OCI-LY3 (cell line): ENCODE data around the gene MRPL16.

Experiments
- H2AFZ ChIP-seq: fragments of 200-600, 300-600 bp; shearing (Covaris generic); 2 replicates; pipeline ENCODE4 v1.6.0; 2014; ENCODE audit warnings: antibody characterized with exemption, low read depth, low read length
- H3K27ac ChIP-seq: fragments of 200-600, 300-600 bp; sonication (generic); 2 replicates; pipeline ENCODE4 v1.5.1; 2014; ENCODE audit warnings: mild to moderate bottlenecking, low read length, moderate library complexity, mixed read lengths
- H3K27me3 ChIP-seq: fragments of 200-600, 300-600 bp; sonication (generic); 2 replicates; pipeline ENCODE4 v1.6.1; 2014; ENCODE audit warnings: low read depth, low read length, mixed read lengths
- H3K36me3 ChIP-seq: fragments of 200-600, 300-600 bp; sonication (generic); replicated peaks from 2 replicates; pipeline ENCODE3; 2014; ENCODE audit warnings: low read depth, low read length, mixed read lengths
- H3K4me1 ChIP-seq: fragments of 300-600, 200-600 bp; sonication (generic); 2 replicates; pipeline ENCODE4 v1.6.1; 2014; ENCODE audit warnings: low read length, mixed read lengths
- H3K4me2 ChIP-seq: fragments of 200-600, 300-600 bp; sonication (generic); 2 replicates; pipeline ENCODE4 v1.6.1; 2014; ENCODE audit warnings: low read length, mixed read lengths
- H3K4me3 ChIP-seq: fragments of 300-600, 200-600 bp; sonication (generic); 2 replicates; pipeline ENCODE4 v1.5.1; 2014; ENCODE audit warnings: antibody characterized with exemption, mild to moderate bottlenecking, low read length, moderate library complexity
- H3K79me2 ChIP-seq: fragments of 300-600, 200-600 bp; shearing (Covaris generic); 2 replicates; pipeline ENCODE4 v1.6.1; 2014; ENCODE audit warnings: mild to moderate bottlenecking, low read length, mixed read lengths
- H3K9ac ChIP-seq: fragments of 300-600, 200-600 bp; shearing (Covaris generic); 2 replicates; pipeline ENCODE4 v1.6.0; 2014; ENCODE audit warnings: mild to moderate bottlenecking, low read length, moderate library complexity
- H3K9me3 ChIP-seq: fragments of 200-600, 300-600 bp; shearing (Covaris generic); 2 replicates; pipeline ENCODE4 v1.6.1; 2014; ENCODE audit warnings: low read length, mixed read lengths; ENCODE audit not compliant: insufficient read depth
- H4K20me1 ChIP-seq: fragments of 200-600, 300-600 bp; sonication (generic); 2 replicates; pipeline ENCODE4 v1.6.1; 2016; ENCODE audit warnings: low read length, mixed read lengths; ENCODE audit not compliant: insufficient read depth
- EZH2phosphoT487 ChIP-seq: fragments of 200-600 bp; shearing (Covaris generic); IDR thresholded peaks from 2 replicates; pipeline ENCODE4 v1.6.1; 2018; ENCODE audit warnings: antibody characterized with exemption, mixed run types, low read depth
- TF ChIP-seq, protein P1 (sequence below): fragments of 200-600, 300-600 bp; sonication (generic); IDR thresholded peaks from 2 replicates; pipeline ENCODE4 v1.5.1; 2014; ENCODE audit warnings: antibody characterized with exemption, low read length, low read depth

The MRPL16 gene

GRCh38 chr11:59792507-59792906, 18.1 kb downstream of the MRPL16 start:
- H3K9me3 ChIP-seq, result no peaks in the 10 kb centered on the region
- H3K79me2 ChIP-seq, result no peaks in the 10 kb centered on the region
- no peak overlapping the region for H2AFZ ChIP-seq
- no peaks in the 10 kb centered on the region for H3K4me1 ChIP-seq
- TF ChIP-seq, protein P1, sequence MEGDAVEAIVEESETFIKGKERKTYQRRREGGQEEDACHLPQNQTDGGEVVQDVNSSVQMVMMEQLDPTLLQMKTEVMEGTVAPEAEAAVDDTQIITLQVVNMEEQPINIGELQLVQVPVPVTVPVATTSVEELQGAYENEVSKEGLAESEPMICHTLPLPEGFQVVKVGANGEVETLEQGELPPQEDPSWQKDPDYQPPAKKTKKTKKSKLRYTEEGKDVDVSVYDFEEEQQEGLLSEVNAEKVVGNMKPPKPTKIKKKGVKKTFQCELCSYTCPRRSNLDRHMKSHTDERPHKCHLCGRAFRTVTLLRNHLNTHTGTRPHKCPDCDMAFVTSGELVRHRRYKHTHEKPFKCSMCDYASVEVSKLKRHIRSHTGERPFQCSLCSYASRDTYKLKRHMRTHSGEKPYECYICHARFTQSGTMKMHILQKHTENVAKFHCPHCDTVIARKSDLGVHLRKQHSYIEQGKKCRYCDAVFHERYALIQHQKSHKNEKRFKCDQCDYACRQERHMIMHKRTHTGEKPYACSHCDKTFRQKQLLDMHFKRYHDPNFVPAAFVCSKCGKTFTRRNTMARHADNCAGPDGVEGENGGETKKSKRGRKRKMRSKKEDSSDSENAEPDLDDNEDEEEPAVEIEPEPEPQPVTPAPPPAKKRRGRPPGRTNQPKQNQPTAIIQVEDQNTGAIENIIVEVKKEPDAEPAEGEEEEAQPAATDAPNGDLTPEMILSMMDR, result no peak
- TF ChIP-seq EZH2phosphoT487, result no peak
- no peak overlapping the region for H3K4me2 ChIP-seq
- H3K4me3 ChIP-seq, result no peak overlapping the region
- peaks cover 4% of the 10 kb centered on the region for H3K36me3 ChIP-seq
- no peaks in the 10 kb centered on the region for H4K20me1 ChIP-seq
- no peak overlapping the region for H3K27ac ChIP-seq
- H3K9ac ChIP-seq, result no peak overlapping the region
- no peaks in the 10 kb centered on the region for H3K27me3 ChIP-seq

DNA sequence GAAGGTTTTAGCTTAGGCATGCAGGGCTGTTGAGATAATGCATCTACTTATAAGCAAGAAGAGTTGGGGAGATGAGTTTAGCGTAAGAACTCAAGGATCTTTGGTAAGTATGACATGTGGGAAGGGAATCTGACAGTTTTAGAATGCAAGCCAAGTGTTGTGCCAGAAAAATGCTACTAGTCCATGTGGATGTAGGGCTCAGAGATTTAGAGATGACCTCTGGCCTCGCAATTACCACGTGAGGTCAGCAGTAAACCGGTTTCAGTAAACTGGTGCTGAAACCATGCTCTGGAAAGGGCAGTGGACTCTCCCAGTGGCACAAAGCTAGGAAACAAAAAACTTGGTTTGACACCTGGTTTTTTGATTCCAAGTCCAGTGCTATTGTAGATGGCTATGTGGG, 18.9 kb downstream of the MRPL16 start:
- H4K20me1 ChIP-seq, result no peaks in the 10 kb centered on the region
- no peaks in the 10 kb centered on the region for H3K79me2 ChIP-seq
- no peak overlapping the region for H3K4me3 ChIP-seq
- no peak overlapping the region for H3K27ac ChIP-seq
- no peak for TF ChIP-seq EZH2phosphoT487
- TF ChIP-seq, protein P1, result no peak
- H3K9me3 ChIP-seq, result no peaks in the 10 kb centered on the region
- no peaks in the 10 kb centered on the region for H3K27me3 ChIP-seq
- no peaks in the 10 kb centered on the region for H3K4me1 ChIP-seq
- peaks cover 4% of the 10 kb centered on the region for H3K36me3 ChIP-seq
- no peak overlapping the region for H3K4me2 ChIP-seq
- H2AFZ ChIP-seq, result no peak overlapping the region
- no peak overlapping the region for H3K9ac ChIP-seq

DNA sequence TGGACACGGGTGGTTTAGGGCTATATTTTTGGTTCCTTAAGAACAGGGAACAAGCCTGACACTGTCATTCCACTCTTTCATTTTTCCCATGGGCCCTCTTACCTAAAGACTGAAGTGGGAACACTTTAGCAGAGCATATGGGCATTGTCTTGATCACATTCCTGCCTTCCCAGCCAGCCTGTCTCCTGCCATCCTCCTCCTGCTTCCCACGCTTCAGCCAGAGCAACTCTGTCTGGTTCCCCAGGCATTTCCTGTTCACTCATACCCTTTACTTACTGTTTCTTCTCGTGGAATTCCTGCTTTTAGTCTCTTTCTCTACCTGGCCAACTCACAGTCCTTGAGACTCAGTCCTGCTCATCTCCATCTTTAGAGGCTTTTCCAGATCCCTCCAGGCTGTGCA, 22.8 kb downstream of the MRPL16 start:
- H2AFZ ChIP-seq, result no peak overlapping the region
- no peak overlapping the region for H3K4me3 ChIP-seq
- H3K4me1 ChIP-seq, result no peaks in the 10 kb centered on the region
- peaks cover 4% of the 10 kb centered on the region for H3K36me3 ChIP-seq
- H3K9me3 ChIP-seq, result no peaks in the 10 kb centered on the region
- TF ChIP-seq, protein P1, result no peak
- TF ChIP-seq EZH2phosphoT487, result no peak
- H3K27me3 ChIP-seq, result no peaks in the 10 kb centered on the region
- H3K9ac ChIP-seq, result no peak overlapping the region
- no peak overlapping the region for H3K27ac ChIP-seq
- no peaks in the 10 kb centered on the region for H3K79me2 ChIP-seq
- H4K20me1 ChIP-seq, result no peaks in the 10 kb centered on the region
- no peak overlapping the region for H3K4me2 ChIP-seq

- Histone ChIP-seq H2AFZ (no peak overlapping the region), H3K4me2 (no peak overlapping the region), H3K4me1 (no peaks in the 10 kb centered on the region), H3K36me3 (peaks cover 6% of the 10 kb centered on the region), H3K9ac (no peak overlapping the region), H3K79me2 (no peaks in the 10 kb centered on the region), H3K27ac (no peak overlapping the region), H4K20me1 (no peaks in the 10 kb centered on the region), H3K27me3 (no peaks in the 10 kb centered on the region), H3K4me3 (no peak overlapping the region), H3K9me3 (no peaks in the 10 kb centered on the region)
- no peak for TF ChIP-seq EZH2phosphoT487
- TF ChIP-seq, protein P1, result no peak
These were observed 23.4 kb downstream of the MRPL16 start for GRCh38 chr11:59787255-59787588.
